Activated CD8-positive, alpha-beta memory T cell treated with anti-CD3 and anti-CD28 coated beads for 48 hours (primary cell): ENCODE results near the gene HSPA6.
"Not testable (repeated sequence)": the region's sequence is repeated elsewhere in the genome, so short reads cannot be mapped to it uniquely, and the experiment has no call there.

Source experiments
- DNase-seq, 3 experiments: peaks; one replicate each; pipeline ENCODE4 v3.0.0-alpha.2; 2020; ENCODE audit warnings: low read depth in 2 of 3, low spot score in 2 of 3

Gene HSPA6

DNA sequence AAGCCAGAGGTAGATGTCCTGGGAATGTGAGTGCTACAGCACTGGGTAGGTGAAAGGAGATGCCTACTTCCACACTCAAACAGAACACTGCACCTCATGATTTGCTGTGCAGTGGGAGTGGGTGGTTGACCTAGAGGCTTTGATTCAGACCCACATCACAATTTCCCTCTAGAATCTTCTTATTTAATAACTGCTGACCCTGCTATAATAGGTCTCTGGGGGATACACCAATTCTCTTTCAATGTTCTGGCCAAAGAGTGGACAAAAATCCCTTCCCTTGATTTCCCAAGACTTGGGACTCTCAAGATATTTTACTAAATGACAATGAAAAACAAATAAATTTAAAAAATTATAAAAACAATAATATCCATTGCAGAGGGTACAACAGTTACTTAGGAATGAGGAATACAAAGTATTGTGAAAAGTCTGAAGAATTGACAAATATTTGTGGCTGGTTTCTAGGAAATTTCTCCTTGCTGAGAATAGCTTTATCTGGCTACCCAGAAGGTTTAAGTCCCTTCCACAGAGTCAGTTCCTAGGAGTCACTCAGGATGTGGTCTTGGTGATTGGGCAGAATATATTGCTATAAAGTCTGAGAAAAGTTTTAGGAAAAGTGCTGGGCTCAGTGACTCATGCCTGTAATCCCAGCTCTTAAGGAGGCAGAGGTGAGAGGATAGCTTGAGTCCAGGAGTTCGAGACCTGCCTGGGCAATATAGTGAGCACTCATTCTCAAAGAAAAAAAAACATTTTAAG, 21.5 kb upstream of the HSPA6 start:
- DNase-seq: no peak

- DNase-seq: no peak
Observed at GRCh38 chr1:161503394-161503748, 21.0 kb upstream of the HSPA6 start.

DNA sequence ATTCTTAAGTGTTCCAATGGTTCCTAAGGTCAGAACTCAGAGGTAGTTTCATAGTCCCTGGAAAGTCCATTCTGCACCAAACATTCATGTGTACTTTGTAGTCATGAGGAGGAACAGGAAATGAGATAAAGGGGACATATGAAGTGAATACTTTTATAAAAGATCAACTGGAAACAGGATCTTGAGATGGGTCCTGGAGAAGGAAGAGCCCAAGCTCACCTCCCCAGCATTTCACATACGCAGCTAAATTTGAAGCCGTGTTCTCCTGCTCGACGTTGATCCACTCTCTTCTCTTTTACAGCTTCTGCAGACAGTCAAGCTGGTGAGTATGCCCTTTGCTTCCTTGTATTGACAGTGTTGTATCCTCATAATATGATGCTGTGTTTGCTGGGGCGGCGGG, 18.7 kb upstream of the HSPA6 start:
- no peak for DNase-seq

GRCh38 chr1:161506336-161507223, 17.8 kb upstream of the HSPA6 start:
- no peak for DNase-seq

- no peak for DNase-seq
Observed at GRCh38 chr1:161510477-161510876, 13.9 kb upstream of the HSPA6 start.

GRCh38 chr1:161511018-161511755, 13.2 kb upstream of the HSPA6 start:
- DNase-seq: no peak

DNA sequence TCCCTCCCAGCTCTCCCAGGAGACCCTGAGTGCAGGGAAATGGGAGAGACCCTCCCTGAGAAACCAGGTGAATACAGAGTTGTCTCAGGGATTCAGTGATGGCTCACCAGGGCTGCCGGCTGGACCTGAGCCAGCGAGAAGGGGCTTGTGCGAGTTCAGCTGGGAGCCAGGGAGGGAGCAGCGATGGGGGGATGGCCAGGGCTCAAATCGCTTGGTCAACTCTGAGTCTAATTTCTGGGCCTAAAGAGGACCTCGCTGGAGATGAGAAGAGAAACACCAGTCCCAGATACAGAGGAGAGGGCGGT, 12.6 kb upstream of the HSPA6 start:
- no peak for DNase-seq

GRCh38 chr1:161512636-161513447, 11.5 kb upstream of the HSPA6 start:
- DNase-seq: not testable (repeated sequence)

DNA sequence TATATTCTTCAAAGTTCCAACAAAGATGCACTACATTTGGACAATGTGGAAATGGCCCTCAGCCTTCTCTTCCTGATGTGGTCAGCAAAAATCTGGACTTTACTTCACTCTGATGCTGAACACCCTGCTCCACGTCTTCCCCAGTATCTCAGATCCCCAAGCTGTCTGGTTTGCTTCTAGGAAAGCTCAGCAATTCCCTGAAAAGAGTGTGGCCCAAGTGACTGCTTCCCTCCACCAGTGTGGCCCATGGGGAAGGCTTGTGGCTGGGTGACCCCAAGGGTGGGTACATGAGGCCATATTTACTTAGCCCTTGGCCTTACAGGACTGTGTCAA, 10.9 kb upstream of the HSPA6 start:
- not testable (repeated sequence) for DNase-seq

DNA sequence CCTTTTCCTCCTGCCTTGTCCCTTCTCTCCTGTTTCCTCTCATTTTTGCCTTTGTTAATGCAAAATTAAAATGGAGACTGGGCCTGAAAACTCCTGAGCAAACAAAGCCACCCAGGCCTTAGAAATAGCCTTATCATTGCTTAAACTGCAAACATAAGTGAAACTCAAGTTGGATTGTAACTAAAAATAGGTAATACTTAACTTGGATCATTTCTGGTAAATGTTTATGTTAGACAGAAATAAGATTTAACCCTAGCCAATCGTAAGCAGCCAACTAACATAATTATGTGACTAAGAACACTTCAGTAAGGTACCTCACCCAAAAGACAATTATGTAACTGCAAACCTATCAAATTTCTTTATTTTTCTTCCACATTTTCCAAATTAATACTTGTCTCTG, 10.4 kb upstream of the HSPA6 start:
- not testable (repeated sequence) for DNase-seq

DNA sequence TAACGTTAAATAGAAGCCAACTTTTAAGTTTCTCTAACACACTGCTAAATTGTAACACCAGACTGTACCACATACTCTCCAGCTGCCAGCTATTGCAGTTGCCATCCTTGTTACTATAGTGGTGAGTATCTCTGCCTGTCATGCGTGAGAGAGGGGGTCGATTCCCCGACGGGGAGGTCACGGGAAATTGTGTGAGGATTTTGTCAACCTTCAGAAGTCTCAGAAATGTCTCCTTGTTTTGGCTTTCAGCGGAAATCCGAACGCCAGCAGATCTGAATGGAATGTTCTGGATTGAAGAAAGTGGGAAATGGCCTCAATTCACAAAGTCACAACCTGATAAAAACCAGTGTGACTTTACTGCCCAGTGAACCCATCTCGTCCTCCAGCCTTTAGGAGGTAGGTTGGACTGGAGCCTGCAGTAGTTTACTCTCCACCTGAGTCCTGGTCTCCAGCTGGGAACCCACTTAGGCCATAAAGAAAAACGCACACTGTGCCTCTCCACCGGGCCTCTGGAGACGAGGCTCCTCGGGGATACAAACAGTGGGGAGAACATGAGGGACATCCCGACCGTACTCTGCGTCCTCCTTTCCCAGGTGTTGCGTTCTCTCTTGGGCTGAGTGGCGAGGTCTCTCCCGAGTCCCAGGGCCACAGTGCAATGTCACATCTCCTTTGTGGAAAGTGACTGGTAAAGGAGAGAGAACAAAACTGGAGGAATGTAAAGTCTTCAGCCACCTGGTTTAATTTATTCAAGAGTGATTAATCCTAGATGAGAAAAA, 1.1 kb upstream of the HSPA6 start:
- not testable (repeated sequence) for DNase-seq

GRCh38 chr1:161524742-161525291, 477 bp downstream of the HSPA6 start:
- not testable (repeated sequence) for DNase-seq

DNA sequence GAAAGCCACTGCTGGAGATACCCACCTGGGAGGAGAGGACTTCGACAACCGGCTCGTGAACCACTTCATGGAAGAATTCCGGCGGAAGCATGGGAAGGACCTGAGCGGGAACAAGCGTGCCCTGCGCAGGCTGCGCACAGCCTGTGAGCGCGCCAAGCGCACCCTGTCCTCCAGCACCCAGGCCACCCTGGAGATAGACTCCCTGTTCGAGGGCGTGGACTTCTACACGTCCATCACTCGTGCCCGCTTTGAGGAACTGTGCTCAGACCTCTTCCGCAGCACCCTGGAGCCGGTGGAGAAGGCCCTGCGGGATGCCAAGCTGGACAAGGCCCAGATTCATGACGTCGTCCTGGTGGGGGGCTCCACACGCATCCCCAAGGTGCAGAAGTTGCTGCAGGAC, 981 bp downstream of the HSPA6 start:
- DNase-seq: not testable (repeated sequence)

- not testable (repeated sequence) for DNase-seq
Observed at GRCh38 chr1:161525918-161526317, 1.6 kb downstream of the HSPA6 start.

DNA sequence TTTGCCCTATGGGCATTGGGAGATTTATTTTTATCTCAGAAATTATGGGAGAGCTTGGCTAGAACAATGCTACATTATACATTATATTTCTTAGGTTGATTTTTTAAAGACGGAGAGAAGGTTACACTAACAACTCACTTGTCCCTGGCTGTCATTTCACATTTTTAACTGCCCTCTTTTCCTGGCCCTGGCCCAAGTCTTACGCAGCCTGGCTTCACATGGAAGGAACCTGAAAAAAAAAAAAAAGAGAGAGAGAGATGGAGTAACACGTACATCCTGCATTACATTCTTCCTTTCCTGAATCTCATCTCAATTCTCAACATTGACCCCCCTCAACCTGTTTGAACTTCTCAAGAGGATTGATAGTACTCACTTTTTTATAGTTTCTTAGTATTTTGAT, 4.2 kb downstream of the HSPA6 start:
- DNase-seq: not testable (repeated sequence)

DNA sequence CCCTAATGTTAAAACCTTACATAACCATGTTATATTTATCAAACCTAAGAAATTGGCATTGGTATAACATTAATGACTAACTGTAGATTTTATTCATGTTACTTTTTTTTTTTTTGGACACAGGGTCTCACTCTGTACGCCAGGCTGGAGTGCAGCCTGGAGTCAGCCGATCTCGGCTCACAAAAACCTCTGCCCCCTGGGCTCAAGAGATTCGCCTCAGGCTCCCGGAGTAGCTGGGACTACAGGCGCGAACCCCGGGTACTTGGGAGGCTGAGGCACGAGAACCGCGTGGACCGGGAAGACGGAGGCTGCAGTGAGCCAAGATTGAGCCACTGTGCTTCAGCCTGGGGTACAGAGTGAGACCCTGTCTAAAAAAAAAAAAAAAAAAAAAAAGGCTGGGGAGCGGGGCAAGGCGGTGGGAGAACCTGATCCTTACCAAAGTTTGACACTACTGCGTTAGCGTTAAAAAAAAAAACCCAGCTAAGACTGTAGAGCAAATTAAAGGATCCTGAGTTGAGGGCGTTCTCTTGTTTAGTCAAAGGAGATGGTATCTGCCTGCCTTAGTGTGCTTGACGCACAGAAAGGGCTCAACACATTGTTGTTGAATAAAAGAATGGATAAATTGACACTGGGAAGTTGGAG, 5.2 kb downstream of the HSPA6 start:
- DNase-seq: not testable (repeated sequence)

DNA sequence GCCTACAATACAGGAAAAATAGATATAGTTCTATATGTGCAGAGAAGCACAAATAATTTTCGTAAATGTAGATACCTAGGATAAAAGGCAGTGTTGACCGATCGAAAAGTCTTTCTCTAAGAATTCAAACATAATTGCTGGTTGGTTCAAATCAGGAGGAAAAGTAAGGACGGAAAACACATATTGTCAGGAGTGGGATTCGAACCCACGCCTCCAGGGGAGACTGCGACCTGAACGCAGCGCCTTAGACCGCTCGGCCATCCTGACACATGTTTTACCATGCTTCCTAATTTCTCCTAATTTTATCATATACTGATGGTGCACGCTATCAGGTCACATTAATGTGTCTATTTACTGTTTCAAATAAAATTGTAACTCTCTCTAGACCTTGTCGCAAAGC, 5.8 kb downstream of the HSPA6 start:
- peak; percentile 45 to 83 (median 50) for DNase-seq

DNA sequence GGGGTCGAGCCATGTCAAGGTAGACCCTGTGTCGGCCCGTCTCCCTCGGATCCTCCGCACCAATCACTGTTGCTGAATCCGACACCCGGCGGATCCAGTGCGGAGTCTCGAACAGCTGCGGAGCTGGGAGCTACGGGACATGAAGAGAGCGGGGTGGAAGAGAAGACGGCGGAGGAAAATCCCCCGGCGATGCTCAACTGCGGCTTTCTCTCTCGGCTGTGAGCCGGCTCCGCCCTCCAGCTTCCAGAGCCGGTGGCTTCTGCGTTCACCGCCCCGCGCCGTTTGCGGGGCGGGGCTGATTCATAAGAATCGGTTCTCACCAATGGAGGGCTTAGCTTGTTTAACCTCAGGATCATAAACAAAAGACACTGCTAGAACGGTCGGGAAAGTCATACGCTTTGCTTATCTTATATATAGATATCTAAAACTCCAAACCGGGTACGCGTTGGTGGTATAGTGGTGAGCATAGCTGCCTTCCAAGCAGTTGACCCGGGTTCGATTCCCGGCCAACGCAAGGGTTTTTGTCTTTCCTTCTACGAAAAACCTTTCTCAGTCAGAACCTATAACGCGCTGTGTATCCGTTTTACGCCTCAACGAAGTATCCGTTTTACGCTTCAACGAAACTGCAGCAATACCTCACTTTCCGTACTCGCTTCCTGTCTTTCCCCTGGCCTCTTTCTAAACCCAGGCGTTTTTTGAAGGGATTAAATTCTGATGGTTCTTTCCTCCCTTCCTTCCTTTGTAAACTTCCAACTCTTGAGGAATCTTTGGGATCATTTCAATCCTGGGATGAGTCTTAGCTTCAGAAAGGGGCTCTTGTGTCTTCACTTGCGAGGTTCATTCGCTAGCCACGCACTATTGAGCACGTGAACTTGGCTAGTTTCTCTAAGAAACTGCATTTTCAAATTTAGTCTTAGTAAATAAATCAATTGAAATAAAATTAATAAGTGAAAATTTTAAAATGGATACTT, 6.6 kb downstream of the HSPA6 start:
- peak; percentile 82 to 98 (median 82) for DNase-seq
